H1 (cell line): ENCODE results near the gene DUSP3. TPM values are rescaled to one million over a fixed set of nuclear protein-coding genes. Genes with fewer than 3 reads are reported as not detected.

Source experiments
- ASH2L ChIP-seq: fragments of 200-600, 300-600 bp; sonication (generic); IDR thresholded peaks from one replicate; pipeline ENCODE4 v1.7.1; 2017; ENCODE audit warnings: low read length
- CEBPB ChIP-seq: IDR thresholded peaks from 2 replicates; pipeline ENCODE4 v1.6.1; 2012; ENCODE audit warnings: low read depth, low read length
- CREB1 ChIP-seq: IDR thresholded peaks from 2 replicates; pipeline ENCODE4 v1.6.1; 2012; ENCODE audit warnings: inconsistent platforms
- CTCF ChIP-seq, 3 experiments: IDR thresholded peaks; 1 replicate in 2 of 3; 2 replicates in 1 of 3; pipeline versions ENCODE4 v1.5.1 to v1.6.1; 2011; ENCODE audit warnings: low read length in 3 of 3, mild to moderate bottlenecking in 3 of 3, inconsistent platforms in 2 of 3, low read depth in 1 of 3, moderate library complexity in 1 of 3; ENCODE audit not compliant: insufficient read depth in 1 of 3; ENCODE audit errors: control extremely low read depth in 1 of 3
- FOSL1 ChIP-seq: IDR thresholded peaks from 2 replicates; pipeline ENCODE4 v1.6.1; 2011; ENCODE audit warnings: mild to moderate bottlenecking, low read depth, low read length, moderate library complexity; ENCODE audit not compliant: insufficient read depth
- HDAC6 ChIP-seq: IDR thresholded peaks from one replicate; pipeline ENCODE4 v1.7.1; 2012; ENCODE audit warnings: low read depth, mild to moderate bottlenecking, inconsistent platforms, low read length, moderate library complexity
- JUN ChIP-seq: IDR thresholded peaks from 2 replicates; pipeline ENCODE4 v1.6.1; 2011; ENCODE audit warnings: low read depth, mild to moderate bottlenecking, improper control_type of control experiment, low read length
- NRF1 ChIP-seq: IDR thresholded peaks from 2 replicates; pipeline ENCODE4 v1.6.1; 2011; ENCODE audit warnings: mild to moderate bottlenecking, low read depth, low read length, improper control_type of control experiment
- POLR2AphosphoS5 ChIP-seq: IDR thresholded peaks from 2 replicates; pipeline ENCODE4 v1.6.1; 2011; ENCODE audit warnings: low read depth, low read length
- RAD21 ChIP-seq, 2 experiments: IDR thresholded peaks in 1 of 2; conservative IDR thresholded peaks in 1 of 2; 2 replicates each; pipeline ENCODE4 v1.6.1; 2011; ENCODE audit warnings: low read depth in 2 of 2, low read length in 2 of 2, improper control_type of control experiment in 1 of 2, inconsistent platforms in 1 of 2, mild to moderate bottlenecking in 1 of 2, moderate library complexity in 1 of 2
- RBBP5 ChIP-seq: IDR thresholded peaks from 2 replicates; pipeline ENCODE4 v1.7.1; 2012; ENCODE audit warnings: low read depth, mild to moderate bottlenecking, inconsistent platforms, low read length, moderate library complexity, borderline replicate concordance
- SAP30 ChIP-seq: fragments of 300-600 bp; sonication (generic); IDR thresholded peaks from 2 replicates; pipeline ENCODE4 v1.7.1; 2012; ENCODE audit warnings: low read length, moderate library complexity, mild to moderate bottlenecking, inconsistent platforms; ENCODE audit not compliant: insufficient read depth, insufficient replicate concordance
- SIN3A ChIP-seq, 2 experiments: IDR thresholded peaks in 1 of 2; conservative IDR thresholded peaks in 1 of 2; 2 replicates each; pipeline ENCODE4 v1.6.1; 2011 to 2012; ENCODE audit warnings: low read length in 2 of 2, improper control_type of control experiment in 1 of 2, low read depth in 1 of 2, mild to moderate bottlenecking in 1 of 2
- SIRT6 ChIP-seq: IDR thresholded peaks from one replicate; pipeline ENCODE4 v1.7.1; 2012; ENCODE audit warnings: low read length, inconsistent platforms
- SP1 ChIP-seq: IDR thresholded peaks from 2 replicates; pipeline ENCODE4 v1.6.1; 2011; ENCODE audit warnings: low read depth, low read length
- SP2 ChIP-seq: IDR thresholded peaks from 2 replicates; pipeline ENCODE4 v1.6.1; 2012; ENCODE audit warnings: mild to moderate bottlenecking, low read length, inconsistent platforms
- SRF ChIP-seq: IDR thresholded peaks from 2 replicates; pipeline ENCODE4 v1.6.1; 2011; ENCODE audit warnings: mild to moderate bottlenecking, low read depth, low read length, moderate library complexity
- TAF1 ChIP-seq: IDR thresholded peaks from 2 replicates; pipeline ENCODE4 v1.6.1; 2011; ENCODE audit warnings: mild to moderate bottlenecking, low read depth, low read length
- polyA plus RNA-seq, 7 experiments: library from polyadenylated mRNA; depleted of rRNA in 3 of 7; stranded (reverse) in 5 of 7; unstranded in 2 of 7; fragments of >200 nt in 5 of 7; fragments of 200-250 nt in 2 of 7; gene quantifications; 1 replicate in 5 of 7; 2 replicates in 1 of 7; 4 replicates in 1 of 7; pipeline versions ENCODE4 v1.2.1 to v1.2.3, GENCODE V29; 2011 to 2013; ENCODE audit warnings: missing spikeins in 2 of 7, mixed read lengths in 2 of 7
- total RNA-seq: library from RNA; stranded (reverse); fragmentation: NEBNext Ultra II Directional; extraction: Animal tissue kit (Norgen Biotek cat#: 25700); gene quantifications from 2 replicates; pipeline ENCODE4 v1.2.1, GENCODE V29; 2021
- TF ChIP-seq, protein P1 (sequence below): IDR thresholded peaks from 2 replicates; pipeline ENCODE4 v1.6.1; 2012; ENCODE audit warnings: low read length, inconsistent platforms
- TF ChIP-seq, protein P2 (sequence below): IDR thresholded peaks from 2 replicates; pipeline ENCODE4 v1.6.1; 2011; ENCODE audit warnings: low read depth, mild to moderate bottlenecking, low read length; ENCODE audit not compliant: insufficient read depth

The DUSP3 gene
- total and polyA plus RNA-seq, 2 of the 8 experiments (the other 6 are each of a cell fraction or from before 2014, with no cell fraction given) = 15.1 to 21.2 TPM

- peak; percentile 75; the same call in 1 of the 2 replicates for TF ChIP-seq RBBP5
- TF ChIP-seq SIN3A (conservative IDR thresholded peaks at IDR 0.05 in 1 of 2, IDR thresholded peaks at IDR 0.05 in 1 of 2; ENCODE audit: low read depth in 1 of 2, low read length in 2 of 2) = no peak
- no peak for TF ChIP-seq ASH2L
- no peak for TF ChIP-seq NRF1
- no peak for TF ChIP-seq FOSL1
- TF ChIP-seq CEBPB = no peak
- no peak for TF ChIP-seq SP2
- TF ChIP-seq CREB1 = peak; percentile 65
- TF ChIP-seq SIRT6 = no peak
- no peak for TF ChIP-seq HDAC6
- TF ChIP-seq, protein P1, sequence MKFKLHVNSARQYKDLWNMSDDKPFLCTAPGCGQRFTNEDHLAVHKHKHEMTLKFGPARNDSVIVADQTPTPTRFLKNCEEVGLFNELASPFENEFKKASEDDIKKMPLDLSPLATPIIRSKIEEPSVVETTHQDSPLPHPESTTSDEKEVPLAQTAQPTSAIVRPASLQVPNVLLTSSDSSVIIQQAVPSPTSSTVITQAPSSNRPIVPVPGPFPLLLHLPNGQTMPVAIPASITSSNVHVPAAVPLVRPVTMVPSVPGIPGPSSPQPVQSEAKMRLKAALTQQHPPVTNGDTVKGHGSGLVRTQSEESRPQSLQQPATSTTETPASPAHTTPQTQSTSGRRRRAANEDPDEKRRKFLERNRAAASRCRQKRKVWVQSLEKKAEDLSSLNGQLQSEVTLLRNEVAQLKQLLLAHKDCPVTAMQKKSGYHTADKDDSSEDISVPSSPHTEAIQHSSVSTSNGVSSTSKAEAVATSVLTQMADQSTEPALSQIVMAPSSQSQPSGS = no peak
- no peak for TF ChIP-seq RAD21 (IDR thresholded peaks at IDR 0.05 in 1 of 2, conservative IDR thresholded peaks at IDR 0.05 in 1 of 2; ENCODE audit: low read depth in 2 of 2, low read length in 2 of 2)
- no peak for TF ChIP-seq SP1
- no peak for TF ChIP-seq CTCF (IDR thresholded peaks at IDR 0.05; ENCODE audit: control extremely low read depth in 1 of 3, insufficient read depth in 1 of 3, low read depth in 1 of 3, low read length in 3 of 3)
- no peak for TF ChIP-seq SAP30
- peak; percentile 76 for TF ChIP-seq TAF1
- no peak for TF ChIP-seq JUN
- TF ChIP-seq POLR2AphosphoS5 = peak; percentile 74; the same call in 1 of the 2 replicates
- TF ChIP-seq, protein P2, sequence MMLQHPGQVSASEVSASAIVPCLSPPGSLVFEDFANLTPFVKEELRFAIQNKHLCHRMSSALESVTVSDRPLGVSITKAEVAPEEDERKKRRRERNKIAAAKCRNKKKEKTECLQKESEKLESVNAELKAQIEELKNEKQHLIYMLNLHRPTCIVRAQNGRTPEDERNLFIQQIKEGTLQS = no peak
- no peak for TF ChIP-seq SRF
These were observed 58.3 kb downstream of the DUSP3 start (continued) for GRCh38 chr17:43720311-43721060.
